ENCODE measurements around the gene TMEM158.

Gene TMEM158

GRCh38 chr3:45199837-45200648 lies 26.0 kb downstream of the TMEM158 start:
- DNase-seq, result no peak

GRCh38 chr3:45198264-45199260 lies 27.5 kb downstream of the TMEM158 start:
- no peak for DNase-seq

DNA sequence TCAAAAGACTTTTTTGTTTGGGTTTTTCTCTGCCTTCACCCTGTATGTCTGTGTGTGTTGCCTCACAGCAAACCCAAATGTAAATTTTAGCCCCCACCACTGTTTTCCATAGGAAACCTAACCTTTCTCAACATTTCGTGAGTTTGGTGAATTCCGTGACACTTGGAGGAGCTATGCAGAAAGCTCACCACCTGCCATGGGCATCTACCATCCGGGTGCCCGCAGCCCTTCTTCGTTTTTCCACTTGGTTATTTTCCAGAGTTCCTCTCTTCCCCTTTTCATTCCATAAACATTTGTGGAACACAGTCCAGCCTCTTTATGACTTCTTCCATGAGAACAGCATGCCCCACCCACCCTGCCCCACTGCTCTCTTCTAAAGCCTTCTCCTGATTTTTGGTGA lies 31.3 kb downstream of the TMEM158 start:
- no peak for DNase-seq

- no peak for DNase-seq
These were observed 34.1 kb downstream of the TMEM158 start for GRCh38 chr3:45191924-45192417.

- no peak for DNase-seq
These were observed 34.7 kb downstream of the TMEM158 start for GRCh38 chr3:45191424-45191823.

- peak; percentile 39 for DNase-seq
These were observed 37.1 kb downstream of the TMEM158 start for GRCh38 chr3:45188719-45189659.

- DNase-seq, result no peak
These were observed 38.4 kb downstream of the TMEM158 start for GRCh38 chr3:45187694-45188141.

- DNase-seq, result no peak
These were observed 39.2 kb downstream of the TMEM158 start for GRCh38 chr3:45186871-45187270.

DNA sequence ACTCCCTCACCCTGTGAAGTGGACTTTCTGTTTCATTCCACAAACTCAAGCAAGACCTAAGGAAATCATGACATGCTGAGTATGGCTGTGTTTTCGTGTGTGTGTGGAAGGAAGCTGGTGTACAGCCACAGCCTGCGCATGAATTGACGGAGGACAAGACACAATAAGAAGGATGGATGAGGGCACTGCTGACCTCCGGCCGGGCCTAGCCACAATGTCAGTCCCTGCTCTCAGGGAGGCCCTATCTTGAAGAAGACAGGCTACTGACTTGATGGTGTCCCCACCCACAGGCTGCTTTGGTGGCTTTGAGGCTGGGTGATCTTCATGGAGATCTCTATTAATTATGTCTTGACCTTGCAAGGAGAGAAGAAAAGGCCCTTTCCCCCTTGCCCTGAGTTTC lies 40.6 kb downstream of the TMEM158 start:
- no peak for DNase-seq

- no peak for DNase-seq
These were observed 41.0 kb downstream of the TMEM158 start for GRCh38 chr3:45185052-45185451.

- DNase-seq, result no peak
These were observed 42.2 kb downstream of the TMEM158 start for GRCh38 chr3:45183872-45184262.

- DNase-seq, result no peak
These were observed 42.9 kb downstream of the TMEM158 start for GRCh38 chr3:45182915-45183871.

DNA sequence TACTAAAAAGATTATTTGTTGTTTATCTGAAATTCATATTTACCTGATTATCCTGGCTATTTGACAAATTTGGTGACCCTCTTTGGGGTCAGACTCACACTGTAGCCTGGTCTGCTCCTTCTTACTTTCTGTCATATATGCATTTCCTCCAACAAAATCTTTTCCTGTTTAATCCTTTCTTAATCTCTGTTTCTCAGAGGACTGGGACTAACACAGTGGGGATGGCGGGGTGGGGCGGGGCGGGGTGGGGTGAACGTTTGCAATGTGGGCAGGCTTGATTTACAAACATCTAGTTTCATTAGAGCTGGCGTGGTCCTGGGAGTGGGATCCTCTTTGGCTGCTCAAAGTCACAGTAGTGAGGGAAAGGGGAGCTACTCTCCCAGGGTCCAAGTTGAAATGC lies 44.6 kb downstream of the TMEM158 start:
- DNase-seq, result no peak

DNA sequence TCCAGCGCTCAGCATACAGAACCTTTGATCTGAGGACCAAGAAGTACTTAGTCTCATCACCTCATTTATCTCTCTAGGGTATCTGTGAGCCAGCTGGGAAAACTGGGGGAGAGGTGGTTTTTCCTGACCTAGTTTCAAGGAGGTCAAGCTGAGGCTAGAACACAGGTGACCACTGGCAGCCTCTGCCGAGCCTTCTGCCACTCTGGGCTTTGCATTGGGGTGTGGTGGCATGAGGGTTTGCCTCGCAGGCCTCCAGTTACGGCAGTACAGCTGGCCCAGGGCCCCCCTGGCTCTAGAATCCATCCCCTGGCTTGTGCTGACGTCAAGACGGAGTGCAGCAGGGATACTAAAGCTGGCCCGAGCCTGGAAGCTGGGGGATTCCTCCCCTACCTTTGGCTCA lies 45.2 kb downstream of the TMEM158 start:
- DNase-seq, result no peak

DNA sequence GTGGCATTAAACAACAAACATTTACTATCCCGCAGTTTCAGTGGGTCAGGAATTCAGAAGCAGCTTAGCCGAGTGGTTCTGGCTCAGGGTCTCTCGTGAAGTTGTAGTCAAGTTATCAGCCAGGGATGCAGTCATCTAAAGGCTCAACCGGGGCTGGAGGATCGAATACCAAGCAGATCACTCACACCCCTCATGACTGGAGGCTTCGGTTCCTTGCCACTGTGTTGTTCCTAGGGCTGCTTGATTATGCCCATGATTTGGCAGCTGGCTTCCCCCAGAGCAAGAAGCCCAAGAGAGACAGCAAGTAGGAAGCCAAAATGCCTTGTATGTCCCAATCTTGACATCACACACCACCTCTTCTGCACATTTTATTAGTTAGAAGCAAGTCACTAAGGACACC lies 46.0 kb downstream of the TMEM158 start:
- DNase-seq, result no peak

DNA sequence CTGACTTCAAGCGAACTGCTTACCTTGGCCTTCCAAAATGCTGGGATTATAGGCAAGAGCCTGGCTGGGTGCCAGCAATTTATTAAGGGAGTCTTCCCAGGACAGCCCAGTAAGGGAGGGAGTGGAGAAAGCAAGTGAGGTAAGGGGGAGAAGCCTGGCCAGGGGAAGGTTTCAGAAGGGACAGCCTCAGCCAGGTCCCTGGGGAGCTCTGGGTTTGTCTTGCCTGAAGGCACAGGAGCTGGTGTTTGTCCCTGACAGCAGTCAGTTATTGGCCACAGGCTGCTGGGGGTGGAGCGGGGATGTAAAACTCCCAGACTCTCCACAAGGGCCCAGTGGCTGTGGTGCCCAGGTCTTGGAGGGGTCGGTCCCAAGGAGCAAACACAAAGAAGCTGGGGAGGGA lies 46.9 kb downstream of the TMEM158 start:
- no peak for DNase-seq

DNA sequence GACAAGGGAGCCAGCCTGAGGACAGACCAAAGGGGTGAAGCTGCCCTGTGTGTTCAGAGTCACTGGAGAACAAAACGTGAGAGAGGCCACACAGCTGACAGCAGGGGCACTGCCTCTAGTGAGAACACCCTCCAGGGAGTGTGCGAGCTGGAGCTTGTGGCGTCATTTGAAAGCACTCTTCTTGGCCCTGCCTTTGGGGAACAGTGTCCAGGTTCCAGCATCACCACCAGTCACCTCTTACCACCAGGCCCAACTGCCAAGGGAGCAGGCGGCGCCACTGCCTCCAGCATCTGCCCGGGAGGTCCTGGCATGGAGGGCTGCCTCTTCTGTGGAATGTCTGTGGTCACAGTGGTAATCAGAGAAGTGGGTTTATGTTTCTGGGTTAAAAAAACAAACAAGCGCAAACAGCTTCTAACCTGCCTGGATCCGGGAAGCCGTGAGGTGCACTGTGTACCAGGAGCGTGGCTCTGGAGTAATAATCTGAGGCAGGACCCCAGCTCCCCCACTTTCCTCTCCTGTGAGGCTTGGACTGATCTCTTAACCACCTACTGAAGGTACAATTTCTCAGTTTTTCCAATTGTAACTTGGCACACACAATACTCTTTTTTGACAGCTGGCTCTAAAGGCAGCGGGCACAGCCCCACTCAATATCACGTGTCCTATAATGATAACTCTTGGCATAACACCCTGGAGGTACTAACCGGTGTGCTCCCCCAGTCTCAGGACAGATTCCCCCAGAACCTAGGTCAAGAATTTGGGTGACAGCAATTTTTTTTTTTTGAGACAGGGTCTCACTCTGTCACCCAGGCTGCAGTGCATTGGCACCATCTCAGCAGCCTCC lies 47.7 kb downstream of the TMEM158 start:
- DNase-seq, result no peak

DNA sequence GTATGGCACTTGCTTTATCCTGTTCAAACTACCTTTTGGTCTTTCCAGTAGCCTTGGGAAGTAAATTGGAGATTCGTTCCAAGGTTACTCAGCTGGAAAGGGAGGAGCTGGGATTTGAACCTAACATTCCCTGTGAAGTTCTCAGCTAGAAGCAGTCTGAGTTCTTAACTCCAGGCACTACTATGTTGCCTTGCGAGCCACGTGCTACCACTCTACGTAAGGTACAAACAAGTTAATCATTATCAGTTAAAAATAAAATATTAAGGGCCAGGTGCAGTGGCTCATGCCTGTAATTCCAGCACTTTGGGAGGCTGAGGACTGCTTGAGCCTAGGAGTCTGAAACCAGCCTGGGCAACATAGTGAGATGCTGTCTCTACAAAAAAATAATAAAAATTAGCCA lies 49.2 kb downstream of the TMEM158 start:
- no peak for DNase-seq
